ENCODE results near the gene PRF1. TPM values are rescaled to one million over a fixed set of nuclear protein-coding genes. Genes with fewer than 3 reads are reported as not detected.

Gene PRF1
- total and polyA plus RNA-seq, 2 of the 13 experiments (the other 11 are each of a cell fraction or from before 2014, with no cell fraction given): 1.00 to 1.4 TPM

- no peak for TF ChIP-seq PBX3 (CRISPR knock-in tag; IDR thresholded peaks at IDR 0.05; ENCODE audit: borderline replicate concordance)
- no peak for TF ChIP-seq EEA1 (CRISPR knock-in tag; IDR thresholded peaks at IDR 0.05; ENCODE audit: borderline replicate concordance)
- TF ChIP-seq ZNF317 (CRISPR knock-in tag; IDR thresholded peaks at IDR 0.05): peak; percentile 88
- TF ChIP-seq TCF7L2 (IDR thresholded peaks at IDR 0.05; ENCODE audit: low read depth, low read length): 0 out of 2 replicates have a peak, but pooled peaks have one; percentile 15
- no peak for TF ChIP-seq ZNF253 (CRISPR knock-in tag; IDR thresholded peaks at IDR 0.05; ENCODE audit: borderline replicate concordance)
- TF ChIP-seq SALL2 (CRISPR knock-in tag; IDR thresholded peaks at IDR 0.05): no peak
- no peak for TF ChIP-seq POLR2A (IDR thresholded peaks at IDR 0.05; ENCODE audit: insufficient read depth in 1 of 2, low read depth in 2 of 2, low read length in 2 of 2)
- no peak for TF ChIP-seq CBX5 (CRISPR knock-in tag; IDR thresholded peaks at IDR 0.05; ENCODE audit: borderline replicate concordance)
- TF ChIP-seq ZNF430 (CRISPR knock-in tag; IDR thresholded peaks at IDR 0.05): no peak
- TF ChIP-seq ZUFSP (CRISPR knock-in tag; IDR thresholded peaks at IDR 0.05; ENCODE audit: borderline replicate concordance): no peak
- no peak for TF ChIP-seq RELA (CRISPR knock-in tag; IDR thresholded peaks at IDR 0.05)
- no peak for TF ChIP-seq KMT2B (CRISPR knock-in tag; IDR thresholded peaks at IDR 0.05)
- TF ChIP-seq CSRNP1 (CRISPR knock-in tag; IDR thresholded peaks at IDR 0.05): no peak
- no peak for TF ChIP-seq TERF1 (CRISPR knock-in tag; IDR thresholded peaks at IDR 0.05)
- TF ChIP-seq ZBTB43 (CRISPR knock-in tag; conservative IDR thresholded peaks at IDR 0.05): no peak
- no peak for TF ChIP-seq TCF12 (IDR thresholded peaks at IDR 0.05)
- no peak for TF ChIP-seq TCF12 (CRISPR knock-in tag; IDR thresholded peaks at IDR 0.05)
- peak; percentile 61 for TF ChIP-seq ARID5B (CRISPR knock-in tag; IDR thresholded peaks at IDR 0.05)
Measured at GRCh38 chr10:70596110-70596798, 6.3 kb downstream of the PRF1 start (continued).
